ENCODE results near the gene CLEC14A.

DNA sequence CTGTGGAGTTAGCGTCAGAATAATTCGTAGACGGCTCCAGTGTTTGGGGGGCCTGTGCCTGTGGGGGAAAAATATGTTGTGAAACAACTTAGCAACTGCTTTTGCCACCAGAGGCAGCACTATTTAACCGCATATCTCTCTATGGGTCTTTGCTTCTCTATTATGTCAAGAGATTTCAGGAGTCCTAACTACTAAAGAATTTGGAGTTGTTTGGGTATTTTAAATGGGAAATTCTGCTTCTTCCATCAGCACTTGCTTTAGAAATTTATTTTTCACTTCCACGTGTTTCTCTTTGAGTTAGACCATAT lies 594 bp upstream of the CLEC14A start:
- TF ChIP-seq, protein P1, sequence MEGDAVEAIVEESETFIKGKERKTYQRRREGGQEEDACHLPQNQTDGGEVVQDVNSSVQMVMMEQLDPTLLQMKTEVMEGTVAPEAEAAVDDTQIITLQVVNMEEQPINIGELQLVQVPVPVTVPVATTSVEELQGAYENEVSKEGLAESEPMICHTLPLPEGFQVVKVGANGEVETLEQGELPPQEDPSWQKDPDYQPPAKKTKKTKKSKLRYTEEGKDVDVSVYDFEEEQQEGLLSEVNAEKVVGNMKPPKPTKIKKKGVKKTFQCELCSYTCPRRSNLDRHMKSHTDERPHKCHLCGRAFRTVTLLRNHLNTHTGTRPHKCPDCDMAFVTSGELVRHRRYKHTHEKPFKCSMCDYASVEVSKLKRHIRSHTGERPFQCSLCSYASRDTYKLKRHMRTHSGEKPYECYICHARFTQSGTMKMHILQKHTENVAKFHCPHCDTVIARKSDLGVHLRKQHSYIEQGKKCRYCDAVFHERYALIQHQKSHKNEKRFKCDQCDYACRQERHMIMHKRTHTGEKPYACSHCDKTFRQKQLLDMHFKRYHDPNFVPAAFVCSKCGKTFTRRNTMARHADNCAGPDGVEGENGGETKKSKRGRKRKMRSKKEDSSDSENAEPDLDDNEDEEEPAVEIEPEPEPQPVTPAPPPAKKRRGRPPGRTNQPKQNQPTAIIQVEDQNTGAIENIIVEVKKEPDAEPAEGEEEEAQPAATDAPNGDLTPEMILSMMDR (IDR thresholded peaks at IDR 0.05): no peak
- TF ChIP-seq POLR2A (IDR thresholded peaks at IDR 0.05) (no peak), POLR2AphosphoS5 (IDR thresholded peaks at IDR 0.05) (no peak), EP300 (IDR thresholded peaks at IDR 0.05) (no peak)

Measured in sigmoid colon (tissue), 4 donors.